HepG2 (cell line): ENCODE results near the gene EIF3B. TPM values are rescaled to one million over a fixed set of nuclear protein-coding genes. Genes with fewer than 3 reads are reported as not detected.

Experiments
- ATAC-seq: fragments of 200-7000 bp; cut with Tn5 transposase; 3 replicates; pipeline ENCODE4 v1.9.1; 2020; ENCODE audit warnings: mild to moderate bottlenecking, moderate library complexity
- BruUV-seq: library from RNA; stranded (reverse); fragments of 400-500 nt; replicated peaks from 2 replicates; lab custom pipeline; 2021; lab: Mats Ljungman, UMichigan
- CTCF ChIA-PET: fragments of 300-600 bp; formaldehyde crosslinking; extraction: SDS; loops from one replicate; lab custom pipeline; 2021; ENCODE audit warnings: low total read pairs, inconsistent platforms, low intra/inter-chr PET ratio; lab: Yijun Ruan, JAX
- POLR2A ChIA-PET: fragments of 350-600 bp; sonication (Branson Sonifier 250); formaldehyde crosslinking; loops from one replicate; lab custom pipeline; 2020; ENCODE audit warnings: antibody characterized with exemption, inconsistent platforms; lab: Yijun Ruan, JAX
- DNase-seq: peaks from one replicate; pipeline ENCODE4 v3.0.0-alpha.2; 2015; ENCODE audit warnings: low spot score
- FAIRE-seq: peaks from 3 replicates; lab custom pipeline; 2011; peaks lifted over from hg19 to GRCh38; lab: Jason Lieb, UNC
- H2AFZ ChIP-seq: one replicate; pipeline ENCODE4 v1.6.1; 2011; ENCODE audit warnings: low read length, inconsistent platforms
- H3K27ac ChIP-seq: fragments of 300-600 bp; 3 replicates; pipeline ENCODE4 v1.8.0; 2011; ENCODE audit warnings: mixed run types, mild to moderate bottlenecking, mixed read lengths, low read length, inconsistent platforms; ENCODE audit not compliant: insufficient read depth; ENCODE audit errors: extremely low read length
- H3K27me3 ChIP-seq, 2 experiments: fragments of 200-600 bp in 1 of 2; 2 replicates in 1 of 2; 3 replicates in 1 of 2; pipeline versions ENCODE4 v1.6.0 to v1.8.0; 2011; ENCODE audit warnings: low read length in 2 of 2, mild to moderate bottlenecking in 2 of 2, moderate library complexity in 2 of 2, inconsistent platforms in 1 of 2; ENCODE audit not compliant: insufficient read depth in 2 of 2, control insufficient read depth in 1 of 2
- H3K36me3 ChIP-seq, 2 experiments: fragments of 200-600 bp in 1 of 2; replicated peaks in 1 of 2; 2 replicates in 1 of 2; 3 replicates in 1 of 2; pipeline versions ENCODE4 v1.5.1 to v1.8.0; 2011; ENCODE audit warnings: low read length in 2 of 2, inconsistent platforms in 1 of 2; ENCODE audit not compliant: insufficient read depth in 2 of 2, control insufficient read depth in 1 of 2
- H3K4me1 ChIP-seq: 2 replicates; pipeline ENCODE4 v1.5.1; 2012; ENCODE audit warnings: low read length, inconsistent platforms; ENCODE audit not compliant: insufficient read depth
- H3K4me2 ChIP-seq: 2 replicates; pipeline ENCODE4 v1.6.0; 2011; ENCODE audit warnings: low read depth, low read length, inconsistent platforms
- H3K4me3 ChIP-seq, 3 experiments: fragments of 200-600 bp in 1 of 3; sonication (generic), shearing (Covaris generic) in 1 of 3; replicated peaks in 1 of 3; 2 replicates each; pipeline ENCODE4 v1.5.1; 2011 to 2016; ENCODE audit warnings: low read length in 3 of 3, inconsistent platforms in 2 of 3, low read depth in 2 of 3, mild to moderate bottlenecking in 2 of 3, control low read depth in 1 of 3, mixed read lengths in 1 of 3; ENCODE audit not compliant: insufficient read depth in 1 of 3
- H3K79me2 ChIP-seq: one replicate; pipeline ENCODE4 v1.6.1; 2011; ENCODE audit warnings: low read length, inconsistent platforms; ENCODE audit not compliant: insufficient read depth
- H3K9ac ChIP-seq: 2 replicates; pipeline ENCODE4 v1.6.0; 2011; ENCODE audit warnings: mild to moderate bottlenecking, low read depth, low read length, inconsistent platforms; ENCODE audit not compliant: insufficient read depth
- H3K9me3 ChIP-seq: 2 replicates; pipeline ENCODE4 v1.5.1; 2012; ENCODE audit warnings: mild to moderate bottlenecking, low read length
- H4K20me1 ChIP-seq: 2 replicates; pipeline ENCODE4 v1.6.0; 2011; ENCODE audit warnings: inconsistent platforms, mild to moderate bottlenecking, low read length, moderate library complexity; ENCODE audit not compliant: insufficient read depth
- ETV6 ChIP-seq: sonication (generic); formaldehyde crosslinking; conservative IDR thresholded peaks from 2 replicates; pipeline ENCODE4 v1.4.0; 2020; ENCODE audit warnings: missing genetic modification reagents
- IKZF4 ChIP-seq: sonication (generic); formaldehyde crosslinking; IDR thresholded peaks from 2 replicates; pipeline ENCODE4 v1.5.1; 2020; ENCODE audit warnings: borderline replicate concordance, mild to moderate bottlenecking, low read depth, missing genetic modification reagents; ENCODE audit errors: not compliant biosample characterization
- NFIC ChIP-seq: IDR thresholded peaks from 2 replicates; pipeline ENCODE4 v1.6.1; 2012; ENCODE audit warnings: mild to moderate bottlenecking, low read length, inconsistent platforms
- NR2F2 ChIP-seq: IDR thresholded peaks from 2 replicates; pipeline ENCODE4 v1.6.1; 2012; ENCODE audit warnings: low read depth, inconsistent platforms, borderline replicate concordance
- SMAD3 ChIP-seq: sonication (generic); formaldehyde crosslinking; IDR thresholded peaks from 2 replicates; pipeline ENCODE4 v1.4.0; 2020; ENCODE audit warnings: missing genetic modification reagents
- ZBTB7B ChIP-seq: sonication (generic); formaldehyde crosslinking; IDR thresholded peaks from 2 replicates; pipeline ENCODE4 v1.4.0; 2020; ENCODE audit warnings: missing genetic modification reagents
- ZFP36L2 ChIP-seq: sonication (generic); formaldehyde crosslinking; IDR thresholded peaks from 2 replicates; pipeline ENCODE4 v1.4.0; 2020; ENCODE audit warnings: missing genetic modification reagents
- WGBS: methylation state at CpG from one replicate; pipeline ENCODE4 v1.1.6; 2017; ENCODE audit warnings: low lambda C conversion rate; 5-methylcytosine and 5-hydroxymethylcytosine counted together
- in situ Hi-C: cut with HindIII; loops from 2 replicates; pipeline ENCODE4 v1.10.0; 2017; ENCODE audit warnings: low pct_unique_long_range_greater_than_20kb; ENCODE audit not compliant: extremely low pct_ligation_motif_present
- intact Hi-C: fragments of 100-400 bp; cut with micrococcal nuclease; formaldehyde crosslinking; loops from one replicate; pipeline ENCODE4 v1.10.0; 2022; ENCODE audit not compliant: unreplicated experiment
- polyA plus RNA-seq, 8 experiments: library from polyadenylated mRNA; depleted of rRNA in 3 of 8; stranded (reverse) in 7 of 8; unstranded in 1 of 8; fragments of >200 nt; fragmentation: Illumina TruSeq in 4 of 8; extraction: Trizol in 4 of 8; gene quantifications; 2 replicates each; pipeline versions ENCODE4 v1.2.1 to v1.2.3, GENCODE V29; 2011 to 2016; ENCODE audit warnings: low read depth in 4 of 8, missing spikeins in 1 of 8, mixed read lengths in 1 of 8; ENCODE audit not compliant: insufficient read depth in 1 of 8
- total RNA-seq, 5 experiments: library from RNA; depleted of rRNA; stranded (reverse); fragments of >200 nt; fragmentation: Illumina TruSeq; extraction: Trizol; gene quantifications; 2 replicates each; pipeline ENCODE4 v1.2.3, GENCODE V29; 2016; ENCODE audit warnings: low read depth in 1 of 5
- TF ChIP-seq, protein P1 (sequence below): sonication (generic); formaldehyde crosslinking; IDR thresholded peaks from 2 replicates; pipeline ENCODE4 v1.5.0; 2020; ENCODE audit warnings: missing genetic modification reagents
- TF ChIP-seq, protein P2 (sequence below): sonication (generic); formaldehyde crosslinking; IDR thresholded peaks from 2 replicates; pipeline ENCODE4 v1.4.0; 2020; ENCODE audit warnings: mild to moderate bottlenecking, missing genetic modification reagents
- TF ChIP-seq, protein P3 (sequence below): sonication (generic); formaldehyde crosslinking; IDR thresholded peaks from 2 replicates; pipeline ENCODE4 v1.4.0; 2020; ENCODE audit warnings: missing genetic modification reagents
- TF ChIP-seq, protein P4 (sequence below): sonication (generic); formaldehyde crosslinking; IDR thresholded peaks from 2 replicates; pipeline ENCODE4 v1.4.0; 2020; ENCODE audit warnings: mild to moderate bottlenecking, missing genetic modification reagents
- TF ChIP-seq, protein P5 (sequence below): sonication (generic); formaldehyde crosslinking; IDR thresholded peaks from 2 replicates; pipeline ENCODE4 v1.9.0; 2021; ENCODE audit warnings: mild to moderate bottlenecking, missing genetic modification reagents

EIF3B gene
- total and polyA plus RNA-seq, 2 of the 13 experiments (the other 11 are each of a cell fraction or from before 2014, with no cell fraction given) = 92.2 to 241 TPM

DNA sequence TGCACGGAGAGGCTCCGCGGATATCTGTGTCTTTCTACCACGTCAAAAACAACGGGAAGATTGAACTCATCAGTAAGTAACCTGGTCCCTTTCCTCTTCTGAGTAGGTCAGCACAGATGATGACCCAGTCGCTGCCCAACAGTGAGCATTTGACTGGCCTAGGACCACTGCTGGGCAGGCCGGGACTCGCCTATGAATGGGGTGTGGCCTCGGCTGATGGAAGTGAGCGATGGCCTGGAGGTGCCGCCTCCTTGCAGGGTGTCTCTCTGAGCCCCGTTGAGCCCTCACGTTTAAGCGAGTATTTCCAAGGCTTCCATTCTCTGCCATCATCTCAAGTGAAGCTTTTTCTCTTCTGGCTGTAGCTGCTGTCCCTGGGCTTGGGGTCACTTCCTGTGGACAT is 18.1 kb downstream of the EIF3B start:
- Histone ChIP-seq H3K79me2 (peaks cover 4% of the 10 kb centered on the region), H3K27me3 (no peaks in the 10 kb centered on the region), H2AFZ (no peak overlapping the region), H3K9me3 (no peaks in the 10 kb centered on the region), H4K20me1 (0 out of 2 replicates have a peak, but pooled peaks cover 3% of the 10 kb centered on the region), H3K4me3 (no peak overlapping the region), H3K27ac (no peak overlapping the region), H3K9ac (no peak overlapping the region), H3K36me3 (peaks cover 58 to 89% of the 10 kb centered on the region in 2 experiments), H3K4me2 (no peak overlapping the region), H3K4me1 (no peaks in the 10 kb centered on the region)
- 97% methylated on average over 11 of the region's 14 CpGs for WGBS
- DNase-seq (no peak), FAIRE-seq (no peak), ATAC-seq (peak; percentile 5; the same call in 1 of the 3 replicates)
- intact Hi-C loops (no loop called here), in situ Hi-C loops (no loop called here)
- CTCF ChIA-PET = no interaction called here
- POLR2A ChIA-PET = no interaction called here
- BruUV-seq = no TSS peak
- TF ChIP-seq ZFP36L2 (CRISPR knock-in tag) (no peak), IKZF4 (no peak), NR2F2 (no peak), NFIC (no peak), SMAD3 (CRISPR knock-in tag) (no peak), ZBTB7B (CRISPR knock-in tag) (no peak), ETV6 (CRISPR knock-in tag) (no peak)
- TF ChIP-seq, protein P1, sequence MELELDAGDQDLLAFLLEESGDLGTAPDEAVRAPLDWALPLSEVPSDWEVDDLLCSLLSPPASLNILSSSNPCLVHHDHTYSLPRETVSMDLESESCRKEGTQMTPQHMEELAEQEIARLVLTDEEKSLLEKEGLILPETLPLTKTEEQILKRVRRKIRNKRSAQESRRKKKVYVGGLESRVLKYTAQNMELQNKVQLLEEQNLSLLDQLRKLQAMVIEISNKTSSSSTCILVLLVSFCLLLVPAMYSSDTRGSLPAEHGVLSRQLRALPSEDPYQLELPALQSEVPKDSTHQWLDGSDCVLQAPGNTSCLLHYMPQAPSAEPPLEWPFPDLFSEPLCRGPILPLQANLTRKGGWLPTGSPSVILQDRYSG (CRISPR knock-in tag) = no peak
- TF ChIP-seq, protein P2, sequence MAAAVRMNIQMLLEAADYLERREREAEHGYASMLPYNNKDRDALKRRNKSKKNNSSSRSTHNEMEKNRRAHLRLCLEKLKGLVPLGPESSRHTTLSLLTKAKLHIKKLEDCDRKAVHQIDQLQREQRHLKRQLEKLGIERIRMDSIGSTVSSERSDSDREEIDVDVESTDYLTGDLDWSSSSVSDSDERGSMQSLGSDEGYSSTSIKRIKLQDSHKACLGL = no peak
- TF ChIP-seq, protein P3, sequence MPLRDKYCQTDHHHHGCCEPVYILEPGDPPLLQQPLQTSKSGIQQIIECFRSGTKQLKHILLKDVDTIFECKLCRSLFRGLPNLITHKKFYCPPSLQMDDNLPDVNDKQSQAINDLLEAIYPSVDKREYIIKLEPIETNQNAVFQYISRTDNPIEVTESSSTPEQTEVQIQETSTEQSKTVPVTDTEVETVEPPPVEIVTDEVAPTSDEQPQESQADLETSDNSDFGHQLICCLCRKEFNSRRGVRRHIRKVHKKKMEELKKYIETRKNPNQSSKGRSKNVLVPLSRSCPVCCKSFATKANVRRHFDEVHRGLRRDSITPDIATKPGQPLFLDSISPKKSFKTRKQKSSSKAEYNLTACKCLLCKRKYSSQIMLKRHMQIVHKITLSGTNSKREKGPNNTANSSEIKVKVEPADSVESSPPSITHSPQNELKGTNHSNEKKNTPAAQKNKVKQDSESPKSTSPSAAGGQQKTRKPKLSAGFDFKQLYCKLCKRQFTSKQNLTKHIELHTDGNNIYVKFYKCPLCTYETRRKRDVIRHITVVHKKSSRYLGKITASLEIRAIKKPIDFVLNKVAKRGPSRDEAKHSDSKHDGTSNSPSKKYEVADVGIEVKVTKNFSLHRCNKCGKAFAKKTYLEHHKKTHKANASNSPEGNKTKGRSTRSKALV = no peak
- TF ChIP-seq, protein P4, sequence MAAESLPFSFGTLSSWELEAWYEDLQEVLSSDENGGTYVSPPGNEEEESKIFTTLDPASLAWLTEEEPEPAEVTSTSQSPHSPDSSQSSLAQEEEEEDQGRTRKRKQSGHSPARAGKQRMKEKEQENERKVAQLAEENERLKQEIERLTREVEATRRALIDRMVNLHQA = no peak
- TF ChIP-seq, protein P5, sequence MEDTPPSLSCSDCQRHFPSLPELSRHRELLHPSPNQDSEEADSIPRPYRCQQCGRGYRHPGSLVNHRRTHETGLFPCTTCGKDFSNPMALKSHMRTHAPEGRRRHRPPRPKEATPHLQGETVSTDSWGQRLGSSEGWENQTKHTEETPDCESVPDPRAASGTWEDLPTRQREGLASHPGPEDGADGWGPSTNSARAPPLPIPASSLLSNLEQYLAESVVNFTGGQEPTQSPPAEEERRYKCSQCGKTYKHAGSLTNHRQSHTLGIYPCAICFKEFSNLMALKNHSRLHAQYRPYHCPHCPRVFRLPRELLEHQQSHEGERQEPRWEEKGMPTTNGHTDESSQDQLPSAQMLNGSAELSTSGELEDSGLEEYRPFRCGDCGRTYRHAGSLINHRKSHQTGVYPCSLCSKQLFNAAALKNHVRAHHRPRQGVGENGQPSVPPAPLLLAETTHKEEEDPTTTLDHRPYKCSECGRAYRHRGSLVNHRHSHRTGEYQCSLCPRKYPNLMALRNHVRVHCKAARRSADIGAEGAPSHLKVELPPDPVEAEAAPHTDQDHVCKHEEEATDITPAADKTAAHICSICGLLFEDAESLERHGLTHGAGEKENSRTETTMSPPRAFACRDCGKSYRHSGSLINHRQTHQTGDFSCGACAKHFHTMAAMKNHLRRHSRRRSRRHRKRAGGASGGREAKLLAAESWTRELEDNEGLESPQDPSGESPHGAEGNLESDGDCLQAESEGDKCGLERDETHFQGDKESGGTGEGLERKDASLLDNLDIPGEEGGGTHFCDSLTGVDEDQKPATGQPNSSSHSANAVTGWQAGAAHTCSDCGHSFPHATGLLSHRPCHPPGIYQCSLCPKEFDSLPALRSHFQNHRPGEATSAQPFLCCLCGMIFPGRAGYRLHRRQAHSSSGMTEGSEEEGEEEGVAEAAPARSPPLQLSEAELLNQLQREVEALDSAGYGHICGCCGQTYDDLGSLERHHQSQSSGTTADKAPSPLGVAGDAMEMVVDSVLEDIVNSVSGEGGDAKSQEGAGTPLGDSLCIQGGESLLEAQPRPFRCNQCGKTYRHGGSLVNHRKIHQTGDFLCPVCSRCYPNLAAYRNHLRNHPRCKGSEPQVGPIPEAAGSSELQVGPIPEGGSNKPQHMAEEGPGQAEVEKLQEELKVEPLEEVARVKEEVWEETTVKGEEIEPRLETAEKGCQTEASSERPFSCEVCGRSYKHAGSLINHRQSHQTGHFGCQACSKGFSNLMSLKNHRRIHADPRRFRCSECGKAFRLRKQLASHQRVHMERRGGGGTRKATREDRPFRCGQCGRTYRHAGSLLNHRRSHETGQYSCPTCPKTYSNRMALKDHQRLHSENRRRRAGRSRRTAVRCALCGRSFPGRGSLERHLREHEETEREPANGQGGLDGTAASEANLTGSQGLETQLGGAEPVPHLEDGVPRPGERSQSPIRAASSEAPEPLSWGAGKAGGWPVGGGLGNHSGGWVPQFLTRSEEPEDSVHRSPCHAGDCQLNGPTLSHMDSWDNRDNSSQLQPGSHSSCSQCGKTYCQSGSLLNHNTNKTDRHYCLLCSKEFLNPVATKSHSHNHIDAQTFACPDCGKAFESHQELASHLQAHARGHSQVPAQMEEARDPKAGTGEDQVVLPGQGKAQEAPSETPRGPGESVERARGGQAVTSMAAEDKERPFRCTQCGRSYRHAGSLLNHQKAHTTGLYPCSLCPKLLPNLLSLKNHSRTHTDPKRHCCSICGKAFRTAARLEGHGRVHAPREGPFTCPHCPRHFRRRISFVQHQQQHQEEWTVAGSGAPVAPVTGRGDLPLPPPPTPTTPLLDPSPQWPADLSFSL (CRISPR knock-in tag) = no peak
